Stimulated activated CD8-positive, alpha-beta memory T cell treated with anti-CD3 and anti-CD28 coated beads, Interleukin-15, amount 100 ng/mL, for 24 hours (primary cell): Measurements from ENCODE around the gene SLC5A6.
"Not testable (repeated sequence)": the region's sequence is repeated elsewhere in the genome, so short reads cannot be mapped to it uniquely, and the experiment has no call there.

Experiments used
- DNase-seq: peaks from one replicate; pipeline ENCODE4 v3.0.0-alpha.2; 2020; ENCODE audit warnings: low read depth

Gene SLC5A6

GRCh38 chr2:27205206-27205605 lies 6.9 kb downstream of the SLC5A6 start:
- DNase-seq: no peak

GRCh38 chr2:27204566-27204965 lies 7.5 kb downstream of the SLC5A6 start:
- DNase-seq: no peak

GRCh38 chr2:27203741-27204140 lies 8.3 kb downstream of the SLC5A6 start:
- no peak for DNase-seq

GRCh38 chr2:27202854-27203253 lies 9.2 kb downstream of the SLC5A6 start:
- DNase-seq: no peak

GRCh38 chr2:27201675-27202074 lies 10.4 kb downstream of the SLC5A6 start:
- DNase-seq: no peak

GRCh38 chr2:27199241-27199640 lies 12.8 kb downstream of the SLC5A6 start:
- no peak for DNase-seq

GRCh38 chr2:27198627-27199026 lies 13.4 kb downstream of the SLC5A6 start:
- DNase-seq: no peak

GRCh38 chr2:27198068-27198467 lies 14.0 kb downstream of the SLC5A6 start:
- DNase-seq: not testable (repeated sequence)

- DNase-seq: not testable (repeated sequence)
Measured at GRCh38 chr2:27195799-27196198, 16.3 kb downstream of the SLC5A6 start.

GRCh38 chr2:27194538-27195354 lies 17.3 kb downstream of the SLC5A6 start:
- DNase-seq: no peak

- DNase-seq: no peak
Measured at GRCh38 chr2:27191070-27191829, 20.8 kb downstream of the SLC5A6 start.

GRCh38 chr2:27189989-27190388 lies 22.1 kb downstream of the SLC5A6 start:
- DNase-seq: no peak

GRCh38 chr2:27186613-27187345 lies 25.3 kb downstream of the SLC5A6 start:
- no peak for DNase-seq

- DNase-seq: no peak
Measured at GRCh38 chr2:27185331-27186026, 26.6 kb downstream of the SLC5A6 start.

- DNase-seq: no peak
Measured at GRCh38 chr2:27184115-27184514, 28.0 kb downstream of the SLC5A6 start.

- no peak for DNase-seq
Measured at GRCh38 chr2:27182346-27182745, 29.7 kb downstream of the SLC5A6 start.

GRCh38 chr2:27179344-27180000 lies 32.6 kb downstream of the SLC5A6 start:
- DNase-seq: no peak

- DNase-seq: no peak
Measured at GRCh38 chr2:27178469-27178868, 33.6 kb downstream of the SLC5A6 start.

- DNase-seq: no peak
Measured at GRCh38 chr2:27177441-27178351, 34.4 kb downstream of the SLC5A6 start.

- not testable (repeated sequence) for DNase-seq
Measured at GRCh38 chr2:27175781-27176180, 36.3 kb downstream of the SLC5A6 start.
